ENCODE measurements around the gene FPGS. TPM values are rescaled to one million over a fixed set of nuclear protein-coding genes. Genes with fewer than 3 reads are reported as not detected.

The FPGS gene
- total RNA-seq, 4 donors from 2014 or later = 46.1 to 105 (median 71.5) TPM

GRCh38 chr9:127776924-127777289 lies 25.8 kb upstream of the FPGS start:
- DNase-seq = no peak
- Histone ChIP-seq H3K27ac (peak overlapping the region; percentile 27 to 88 (median 74)), H3K36me3 (no peaks in the 10 kb centered on the region), H3K9me3 (no peaks in the 10 kb centered on the region), H3K4me1 (peaks cover 0 to 12% (median 3%) of the 10 kb centered on the region in 4 donors), H3K4me3 (peak overlapping the region; percentile 17 to 50 (median 44)), H3K27me3 (no peaks in the 10 kb centered on the region)
- TF ChIP-seq POLR2A (IDR thresholded peaks at IDR 0.05) (no peak), CTCF (IDR thresholded peaks at IDR 0.05) (no peak)

GRCh38 chr9:127777368-127777980 lies 25.2 kb upstream of the FPGS start:
- H3K36me3 ChIP-seq = no peaks in the 10 kb centered on the region
- no peak for DNase-seq
- peak overlapping the region; percentile 17 to 50 (median 44) for H3K4me3 ChIP-seq
- TF ChIP-seq CTCF (IDR thresholded peaks at IDR 0.05) (no peak), POLR2A (IDR thresholded peaks at IDR 0.05) (no peak)
- H3K27ac ChIP-seq = peak overlapping the region; percentile 27 to 88 (median 74)
- H3K27me3 ChIP-seq = no peaks in the 10 kb centered on the region
- H3K4me1 ChIP-seq = peaks cover 0 to 12% (median 4%) of the 10 kb centered on the region in 4 donors
- no peaks in the 10 kb centered on the region for H3K9me3 ChIP-seq

GRCh38 chr9:127778280-127779135 lies 24.2 kb upstream of the FPGS start, which contains the start of gene SH2D3C:
TSS of gene SH2D3C (minus strand) at chr9:127778666. CDS start at chr9:127778627, 39 bp downstream.
- Histone ChIP-seq H3K27ac (peak within 1 kb of the TSS; percentile 71 to 88 (median 78)), H3K27me3 (no peaks in the 10 kb centered on the region), H3K4me1 (peaks cover 0 to 13% (median 11%) of the 10 kb centered on the region in 4 donors), H3K9me3 (no peaks in the 10 kb centered on the region), H3K36me3 (no peaks in the 10 kb centered on the region), H3K4me3 (peak within 1 kb of the TSS; percentile 29 to 50 (median 44))
- DNase-seq = peak in 2 of 3 donors; percentile 78 to 83
- TF ChIP-seq POLR2A (IDR thresholded peaks at IDR 0.05) (no peak), CTCF (IDR thresholded peaks at IDR 0.05) (no peak)

GRCh38 chr9:127779136-127779981 lies 23.3 kb upstream of the FPGS start:
- H3K27me3 ChIP-seq = no peaks in the 10 kb centered on the region
- peak overlapping the region; percentile 71 to 88 (median 78) for H3K27ac ChIP-seq
- H3K36me3 ChIP-seq = no peaks in the 10 kb centered on the region
- H3K9me3 ChIP-seq = no peaks in the 10 kb centered on the region
- no peak for TF ChIP-seq CTCF (IDR thresholded peaks at IDR 0.05)
- no peak for TF ChIP-seq POLR2A (IDR thresholded peaks at IDR 0.05)
- DNase-seq = peak in 2 of 3 donors; percentile 87
- H3K4me1 ChIP-seq = peaks cover 0 to 22% (median 15%) of the 10 kb centered on the region in 4 donors
- H3K4me3 ChIP-seq = peak overlapping the region; percentile 29 to 50 (median 44)
